Upper lobe of left lung (tissue), 6 donors: ENCODE results near the gene VASN. TPM values are rescaled to one million over a fixed set of nuclear protein-coding genes. Genes with fewer than 3 reads are reported as not detected.

Experiments used
- ATAC-seq, 2 donors: fragments of 200-7000 bp; cut with Tn5 transposase; one replicate each; pipeline ENCODE4 v1.9.1; 2022; ENCODE audit warnings: mild to moderate bottlenecking in 2 of 2, moderate library complexity in 2 of 2; ENCODE audit not compliant: low FRiP score in 2 of 2
- DNase-seq, 2 donors: peaks; one replicate each; pipeline ENCODE4 v3.0.0-alpha.2; 2019 to 2020
- H3K27ac ChIP-seq, 4 donors: fragments of 200-600 bp; sonication (generic); one replicate each; pipeline ENCODE4 v1.5.1; 2016 to 2019
- H3K27me3 ChIP-seq, 4 donors: fragments of 200-600 bp; sonication (generic); one replicate each; pipeline ENCODE4 v1.5.1; 2017 to 2019
- H3K36me3 ChIP-seq, 4 donors: fragments of 200-600 bp; sonication (generic); one replicate each; pipeline ENCODE4 v1.5.1; 2016 to 2019
- H3K4me1 ChIP-seq, 4 donors: fragments of 200-600 bp; sonication (generic); one replicate each; pipeline ENCODE4 v1.5.1; 2018 to 2019
- H3K4me3 ChIP-seq, 4 donors: fragments of 200-600 bp; sonication (generic); one replicate each; pipeline ENCODE4 v1.5.1; 2017 to 2019; ENCODE audit warnings: mild to moderate bottlenecking in 2 of 4, moderate library complexity in 1 of 4
- H3K9me3 ChIP-seq, 4 donors: fragments of 200-600 bp; sonication (generic); one replicate each; pipeline ENCODE4 v1.5.1; 2018 to 2019
- CTCF ChIP-seq, 6 experiments: fragments of 450-650 bp in 4 of 6; fragments of 200-600 bp in 2 of 6; sonication (generic) in 2 of 6; IDR thresholded peaks; one replicate each; pipeline ENCODE4 v1.5.1; 2016 to 2019; ENCODE audit warnings: antibody characterized with exemption in 6 of 6
- EP300 ChIP-seq, 4 donors: sonication (generic); formaldehyde crosslinking; IDR thresholded peaks; one replicate each; pipeline ENCODE4 v1.5.1; 2017; ENCODE audit warnings: antibody characterized with exemption in 4 of 4, control low read depth in 2 of 4
- POLR2A ChIP-seq, 4 donors: fragments of 450-650 bp; IDR thresholded peaks; one replicate each; pipeline ENCODE4 v1.5.1; 2016 to 2017; ENCODE audit warnings: antibody characterized with exemption in 4 of 4, mild to moderate bottlenecking in 2 of 4
- POLR2AphosphoS5 ChIP-seq, 2 donors: sonication (generic); formaldehyde crosslinking; IDR thresholded peaks; one replicate each; pipeline ENCODE4 v1.5.1; 2017; ENCODE audit warnings: antibody characterized with exemption in 2 of 2
- WGBS, 2 donors: methylation state at CpG; one replicate each; pipeline ENCODE4 v1.1.5; 2017 to 2018; 5-methylcytosine and 5-hydroxymethylcytosine counted together
- total RNA-seq, 6 donors: library from RNA; depleted of rRNA in 4 of 6; stranded (reverse); fragments of >200 nt in 4 of 6; gene quantifications; one replicate each; pipeline versions ENCODE4 v1.1.0 to v1.2.1, GENCODE V29; 2016 to 2021
- donor health status: DM: no; HTN: no; CAD: no; lungs with moderate emphysema.
- donor health status: DM: no; HTN: yes; CAD: no; lungs with severe emphysema.

Gene VASN
- total RNA-seq, 6 donors from 2014 or later = 11.4 to 40.6 (median 30.2) TPM

DNA sequence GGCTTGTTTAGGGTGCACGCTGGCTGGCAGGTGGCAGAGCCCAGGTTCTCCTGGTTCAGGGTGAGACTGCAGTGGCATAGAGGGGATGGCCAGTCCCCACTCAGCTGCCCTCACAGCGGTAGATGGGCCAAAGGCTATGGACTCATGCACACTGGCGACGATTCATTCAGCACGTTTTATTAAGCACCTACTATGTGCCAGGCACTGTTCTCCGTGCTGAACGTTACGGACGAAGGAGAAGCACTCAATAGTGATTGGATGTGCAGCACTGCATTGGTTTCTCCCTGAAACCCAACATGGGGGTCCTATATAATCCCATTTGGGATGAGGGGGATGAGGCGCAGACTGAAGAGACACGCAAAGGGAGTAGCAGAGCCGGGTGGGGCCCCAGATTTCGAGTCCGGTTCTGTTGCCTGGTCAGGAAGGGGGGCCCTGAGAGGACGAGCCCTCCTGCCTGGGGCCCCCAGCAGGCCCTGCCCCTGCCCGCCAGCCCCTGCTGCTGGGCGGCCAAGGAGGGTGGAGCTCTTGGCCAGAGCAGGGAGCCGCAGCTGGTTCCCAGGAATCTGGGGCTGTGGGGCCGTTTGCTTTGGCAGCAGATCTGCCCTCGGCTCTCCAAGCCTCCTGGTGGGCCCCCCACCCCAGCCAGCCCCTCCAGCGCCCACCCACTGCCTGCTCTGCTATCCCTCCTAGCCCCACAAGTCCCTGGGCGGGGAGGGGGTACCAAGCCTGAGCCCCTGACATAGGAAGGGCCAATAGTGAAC is 47.0 kb upstream of the VASN start:
- H3K27me3 ChIP-seq = no peaks in the 10 kb centered on the region

DNA sequence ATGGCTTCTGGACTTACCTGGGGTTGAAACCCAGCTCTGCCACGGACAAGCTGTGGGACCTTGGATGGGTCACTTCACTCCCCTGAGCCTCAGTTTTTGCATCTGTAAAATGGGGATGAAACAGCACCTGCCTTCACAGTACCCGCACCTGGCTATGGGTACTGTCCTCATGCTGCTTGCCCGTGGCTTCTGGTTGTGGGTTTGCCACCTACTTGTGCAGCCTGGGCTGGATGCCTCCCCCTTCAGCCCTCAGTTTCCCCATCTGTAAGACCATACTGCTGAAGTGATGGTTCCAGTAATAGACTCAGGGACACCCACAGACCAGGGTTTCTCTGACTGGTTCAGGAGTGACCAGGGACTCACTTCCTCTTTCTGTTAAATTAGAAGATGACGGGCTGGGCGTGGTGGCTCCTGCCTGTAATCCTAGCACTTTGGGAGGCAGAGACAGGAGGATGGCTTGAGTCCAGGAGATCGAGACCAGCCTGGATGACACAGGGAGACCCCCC is 46.3 kb upstream of the VASN start:
- H3K4me1 ChIP-seq = peaks cover 86 to 98% (median 93%) of the 10 kb centered on the region in 4 donors
- H3K27me3 ChIP-seq = no peaks in the 10 kb centered on the region
- no peak overlapping the region for H3K4me3 ChIP-seq
- 47 to 71% methylated on average over 3 to 6 of the region's 6 CpGs for WGBS, 2 donors
- no peaks in the 10 kb centered on the region for H3K36me3 ChIP-seq
- TF ChIP-seq POLR2AphosphoS5 (IDR thresholded peaks at IDR 0.05) (no peak), POLR2A (IDR thresholded peaks at IDR 0.05) (no peak), CTCF (IDR thresholded peaks at IDR 0.05) (no peak), EP300 (IDR thresholded peaks at IDR 0.05) (no peak)
- DNase-seq (no peak), ATAC-seq (no peak)
- H3K27ac ChIP-seq = peak overlapping the region; percentile 80 to 96 (median 92)
- no peaks in the 10 kb centered on the region for H3K9me3 ChIP-seq

More for the DNA sequence above, 47.0 kb upstream of the VASN start:
- H3K27ac ChIP-seq = peak overlapping the region; percentile 80 to 96 (median 92)
- H3K36me3 ChIP-seq = no peaks in the 10 kb centered on the region
- ATAC-seq (no peak), DNase-seq (no peak)
- H3K4me1 ChIP-seq = peaks cover 86 to 98% (median 93%) of the 10 kb centered on the region in 4 donors
- TF ChIP-seq EP300 (IDR thresholded peaks at IDR 0.05) (no peak), POLR2AphosphoS5 (IDR thresholded peaks at IDR 0.05) (no peak), CTCF (IDR thresholded peaks at IDR 0.05) (no peak), POLR2A (IDR thresholded peaks at IDR 0.05) (no peak)
- peak overlapping the region in 1 of 4 donors; percentile 8 for H3K4me3 ChIP-seq
- 69 to 76% methylated on average over 13 to 22 of the region's 22 CpGs for WGBS, 2 donors
- H3K9me3 ChIP-seq = no peaks in the 10 kb centered on the region

- Histone ChIP-seq H3K9me3 (no peaks in the 10 kb centered on the region), H3K4me1 (peaks cover 79 to 83% (median 81%) of the 10 kb centered on the region in 4 donors), H3K36me3 (peaks cover 0 to 5% (median 4%) of the 10 kb centered on the region in 4 donors), H3K27ac (peak overlapping the region; percentile 75 to 96 (median 90)), H3K27me3 (no peaks in the 10 kb centered on the region), H3K4me3 (peak overlapping the region in 3 of 4 donors; percentile 40 to 46 (median 46))
- ATAC-seq (peak in 1 of 2 donors; percentile 1), DNase-seq (peak in 1 of 2 donors; percentile 87)
- WGBS, 2 donors = 7% methylated on average over 13 of the region's 57 CpGs; no CpG with 5 or more reads in 1 of the 2 donors
- TF ChIP-seq POLR2A (IDR thresholded peaks at IDR 0.05) (no peak), EP300 (IDR thresholded peaks at IDR 0.05) (no peak), CTCF (IDR thresholded peaks at IDR 0.05) (no peak), POLR2AphosphoS5 (IDR thresholded peaks at IDR 0.05) (no peak)
Observed at GRCh38 chr16:4327386-4328045, 44.1 kb upstream of the VASN start.

DNA sequence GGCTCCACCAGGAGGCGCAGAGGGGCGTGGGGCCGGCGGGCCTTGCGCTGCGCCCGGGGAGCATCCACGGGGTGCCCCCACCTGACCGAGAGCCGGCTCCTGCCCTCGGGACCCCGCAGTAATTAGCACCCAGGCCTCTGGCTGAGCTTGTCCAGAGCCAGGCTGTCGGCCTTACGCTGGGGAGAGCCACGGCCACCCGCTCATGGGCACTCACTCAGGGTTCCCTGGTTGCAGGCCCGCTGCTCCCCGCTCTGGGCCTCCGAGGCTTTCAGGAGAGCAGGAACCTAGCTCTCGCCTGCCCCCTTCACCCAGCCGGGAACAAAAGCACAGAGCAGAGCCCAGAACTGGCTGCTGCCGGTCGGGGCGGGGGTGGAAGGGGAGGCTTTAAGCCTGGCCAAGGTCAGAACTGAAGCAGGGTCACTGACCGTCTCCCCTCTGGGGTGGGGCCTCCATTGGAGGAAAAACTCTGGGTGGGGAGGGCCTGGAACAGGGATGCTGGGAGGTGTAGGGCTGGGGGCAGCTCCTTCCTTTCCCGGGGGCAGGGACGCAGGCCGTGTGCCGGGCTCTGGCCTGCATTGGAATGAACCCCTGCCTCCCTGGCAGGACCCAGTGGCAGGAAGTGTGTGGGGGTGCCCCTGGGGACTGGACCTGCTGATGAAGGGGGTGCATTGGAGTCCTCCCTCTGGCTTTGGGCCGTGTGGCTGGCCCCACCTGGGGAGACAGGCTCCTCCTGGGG is 43.4 kb upstream of the VASN start:
- Histone ChIP-seq H3K27me3 (no peaks in the 10 kb centered on the region), H3K9me3 (no peaks in the 10 kb centered on the region), H3K27ac (peak overlapping the region; percentile 75 to 96 (median 90)), H3K4me1 (peaks cover 72 to 76% (median 74%) of the 10 kb centered on the region in 4 donors), H3K36me3 (peaks cover 0 to 12% (median 10%) of the 10 kb centered on the region in 4 donors), H3K4me3 (peak overlapping the region in 3 of 4 donors; percentile 40 to 46 (median 46))
- DNase-seq (peak; percentile 87 to 88), ATAC-seq (peak; percentile 73 to 86)
- TF ChIP-seq POLR2A (IDR thresholded peaks at IDR 0.05) (peak in 1 of 4 donors; percentile 23), POLR2AphosphoS5 (IDR thresholded peaks at IDR 0.05) (peak; percentile 21 to 42), CTCF (IDR thresholded peaks at IDR 0.05) (peak; percentile 58 to 84 (median 76)), EP300 (IDR thresholded peaks at IDR 0.05) (no peak)
- WGBS, 2 donors = 16% methylated on average over 5 of the region's 30 CpGs; no CpG with 5 or more reads in 1 of the 2 donors
